ENCODE results near the gene SAMD7.

The SAMD7 gene

GRCh38 chr3:169911272-169911671 lies at the start of gene SAMD7:
SAMD7 (plus strand) TSS chr3:169911572; CDS start chr3:169919499, 7,927 bp downstream.
- no peak for DNase-seq (ENCODE audit: low read depth)

- no peak for DNase-seq (ENCODE audit: low read depth)
These were observed 49.5 kb upstream of the SAMD7 start for GRCh38 chr3:169861871-169862270.

- DNase-seq (ENCODE audit: low read depth) = peak; percentile 13
These were observed 47.9 kb upstream of the SAMD7 start for GRCh38 chr3:169863458-169863899.

DNA sequence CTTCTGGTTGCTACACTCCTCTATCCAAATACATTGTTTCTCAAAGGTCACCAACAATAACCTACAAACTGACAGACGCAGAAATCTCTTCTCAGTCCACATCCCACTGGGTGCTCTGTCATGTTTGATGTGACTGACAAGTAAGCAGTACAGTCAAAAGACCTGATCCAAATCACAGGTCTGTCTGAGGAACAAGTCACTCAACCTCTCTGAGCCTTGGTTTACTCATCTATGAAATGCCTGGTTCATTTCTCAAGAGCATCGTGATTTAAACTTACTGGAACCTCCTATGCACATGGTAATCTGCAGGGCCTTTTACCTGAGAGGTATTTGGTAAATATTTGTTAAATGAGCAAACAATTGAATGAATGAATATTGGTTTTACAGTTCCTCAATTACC lies 47.1 kb upstream of the SAMD7 start:
- no peak for DNase-seq (ENCODE audit: low read depth)

GRCh38 chr3:169865176-169865767 lies 46.1 kb upstream of the SAMD7 start:
- DNase-seq (ENCODE audit: low read depth) = peak; percentile 3

- no peak for DNase-seq (ENCODE audit: low read depth)
These were observed 43.7 kb upstream of the SAMD7 start for GRCh38 chr3:169867584-169868210.

GRCh38 chr3:169868369-169868768 lies 43.0 kb upstream of the SAMD7 start:
- DNase-seq (ENCODE audit: low read depth) = no peak

DNA sequence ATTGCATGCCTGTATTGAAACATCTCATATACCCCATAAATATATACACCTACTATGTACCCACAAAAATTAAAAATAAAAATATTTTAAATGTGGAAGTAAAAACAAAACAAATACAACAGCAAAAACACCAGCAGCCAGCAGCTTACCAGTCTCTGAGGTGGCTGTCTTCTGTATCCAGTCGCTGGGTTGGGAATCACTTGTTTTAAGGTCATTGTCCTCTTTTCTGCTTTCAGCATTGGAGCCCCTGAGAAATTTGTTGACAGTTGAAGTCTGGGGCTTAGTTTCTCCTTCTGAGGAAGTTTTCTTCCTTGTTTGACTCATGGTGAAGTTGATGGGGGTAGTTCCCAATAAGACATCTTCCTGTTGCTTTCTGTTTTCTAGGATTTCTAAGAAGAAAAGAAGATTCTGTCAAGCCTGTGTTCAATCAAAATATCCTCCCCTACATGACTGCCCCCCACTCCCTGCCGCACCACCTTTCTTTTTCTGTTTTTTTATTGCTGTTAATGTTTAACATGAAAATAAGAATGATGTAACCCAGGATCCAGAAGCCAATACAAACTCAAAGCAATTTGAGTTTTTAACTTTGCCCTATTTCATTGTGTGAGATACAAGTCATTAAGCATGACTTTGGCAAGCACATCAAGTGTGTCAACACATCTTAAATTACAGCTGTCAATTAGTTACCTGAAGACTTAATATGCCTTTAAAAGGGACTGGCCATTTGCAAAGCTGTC lies 41.7 kb upstream of the SAMD7 start, which contains the start of gene LRRC31:
TSS of gene LRRC31 (minus strand) at position 452 of the 737 bp plus-strand sequence. CDS start at position 324, 128 bp downstream.
- no peak for DNase-seq (ENCODE audit: low read depth)

DNA sequence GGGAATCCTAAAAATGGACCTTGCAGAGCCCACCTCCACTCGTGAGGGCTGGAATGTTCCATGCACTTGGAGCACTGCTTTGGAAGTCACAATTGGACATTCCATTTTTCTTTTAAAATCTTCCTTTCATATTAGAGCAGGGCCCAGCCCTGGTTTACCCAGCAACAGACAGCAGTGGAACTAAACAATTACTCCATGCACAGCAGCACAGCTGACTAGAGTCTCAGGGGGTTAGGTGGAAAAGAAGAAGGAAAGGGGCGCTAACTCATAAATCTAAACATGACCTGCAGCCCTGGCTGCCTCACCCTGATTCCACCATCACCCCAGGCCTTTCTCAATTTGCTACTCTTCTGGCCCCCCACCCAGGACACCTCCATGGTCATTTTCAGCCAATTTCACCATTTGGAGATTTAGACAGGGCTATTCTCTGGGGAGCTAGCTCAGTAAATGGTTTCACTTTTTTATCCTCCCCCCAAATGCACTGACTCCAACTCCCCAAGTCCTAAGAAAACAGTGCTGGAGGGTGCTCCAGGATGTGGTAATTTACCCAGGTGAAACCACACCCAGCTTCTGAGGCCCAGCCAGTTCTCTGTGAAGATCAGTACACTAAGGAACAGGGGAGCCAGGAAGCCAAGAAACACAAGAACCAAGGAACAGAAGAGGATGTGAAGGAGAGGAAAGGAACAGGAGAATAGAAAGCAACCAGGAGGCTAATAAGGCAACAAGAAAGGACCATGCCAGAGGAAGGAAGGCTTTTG lies 40.1 kb upstream of the SAMD7 start:
- no peak for DNase-seq (ENCODE audit: low read depth)

- DNase-seq (ENCODE audit: low read depth) = no peak
These were observed 32.3 kb upstream of the SAMD7 start for GRCh38 chr3:169879013-169879557.

DNA sequence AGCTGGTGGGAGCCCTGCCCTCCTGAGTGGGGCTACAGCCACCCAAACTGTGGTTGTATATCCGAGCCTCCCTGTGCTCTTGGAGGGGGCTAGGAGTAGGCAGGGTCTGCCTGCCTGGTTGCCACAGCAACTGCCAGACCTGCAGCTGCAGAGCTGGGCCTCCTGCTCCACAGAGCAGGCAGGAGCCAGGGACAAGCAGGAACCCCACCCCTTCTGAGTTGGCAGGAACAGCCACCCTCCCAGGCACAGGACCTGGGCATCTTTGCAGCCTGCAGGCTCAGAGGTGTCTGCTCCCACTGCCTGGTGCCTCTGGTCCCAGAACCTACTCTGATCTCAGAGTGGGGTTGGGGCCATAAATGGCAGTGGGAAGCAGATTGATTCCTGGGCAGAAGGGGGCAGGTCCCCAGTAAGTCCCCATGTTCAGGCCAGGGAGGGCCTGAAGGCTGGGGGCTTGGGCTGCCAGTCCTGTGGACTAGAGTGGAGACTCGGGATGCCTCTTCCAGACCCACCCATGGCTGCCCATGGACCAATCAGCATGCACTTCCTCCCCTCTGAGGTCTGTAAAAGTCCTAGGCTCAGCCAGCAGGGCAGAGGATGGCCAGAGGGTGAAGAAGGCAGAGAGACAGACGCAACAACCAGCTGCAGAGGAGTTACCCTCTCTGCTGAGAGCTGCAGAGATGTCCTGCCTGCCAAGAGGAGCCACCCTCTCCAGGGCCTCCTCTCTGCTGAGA lies 31.4 kb upstream of the SAMD7 start:
- DNase-seq (ENCODE audit: low read depth) = no peak

GRCh38 chr3:169880576-169881250 lies 30.7 kb upstream of the SAMD7 start:
- no peak for DNase-seq (ENCODE audit: low read depth)

- DNase-seq (ENCODE audit: low read depth) = no peak
These were observed 24.7 kb upstream of the SAMD7 start for GRCh38 chr3:169886671-169887070.

GRCh38 chr3:169891886-169892285 lies 19.5 kb upstream of the SAMD7 start:
- DNase-seq (ENCODE audit: low read depth) = no peak

DNA sequence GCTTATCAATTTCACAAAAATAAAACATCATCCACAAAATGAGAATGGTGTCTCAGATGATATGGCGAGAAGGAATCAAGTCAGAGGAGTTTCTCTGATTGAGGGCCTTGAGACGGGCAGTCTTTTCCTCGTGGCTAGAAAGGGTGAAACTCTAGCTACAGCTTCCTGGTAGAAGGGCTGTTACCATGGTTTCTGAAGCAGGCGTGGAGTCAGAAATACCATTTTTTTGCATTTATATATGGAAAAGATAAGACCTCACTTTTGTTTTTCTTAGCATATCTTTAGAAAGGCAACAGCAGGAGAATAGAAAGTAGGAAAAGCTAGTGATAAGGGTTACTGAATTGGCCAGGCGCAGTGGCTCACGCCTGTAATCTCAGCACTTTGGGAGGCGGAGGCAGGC lies 17.3 kb upstream of the SAMD7 start:
- no peak for DNase-seq (ENCODE audit: low read depth)

- DNase-seq (ENCODE audit: low read depth) = no peak
These were observed 16.3 kb upstream of the SAMD7 start for GRCh38 chr3:169895072-169895471.

GRCh38 chr3:169897284-169897683 lies 14.1 kb upstream of the SAMD7 start:
- no peak for DNase-seq (ENCODE audit: low read depth)

DNA sequence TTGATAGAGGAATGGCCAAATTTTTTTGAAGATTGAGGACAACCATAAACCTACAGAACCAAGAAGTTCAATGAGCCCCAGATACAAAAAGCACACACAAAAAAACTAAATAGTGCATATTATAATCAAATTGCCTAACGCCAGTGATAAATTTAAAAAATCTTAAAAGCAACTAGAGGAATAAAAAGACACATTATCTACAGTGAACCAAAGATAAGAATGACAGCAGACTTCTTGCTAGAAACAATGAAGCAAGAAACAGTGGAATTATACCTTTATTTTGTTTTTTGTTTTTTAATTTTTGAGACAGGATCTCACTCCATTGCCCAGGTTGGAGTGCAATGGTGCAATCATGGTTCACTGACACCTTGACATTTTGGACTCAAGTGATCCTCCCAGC lies 9.9 kb upstream of the SAMD7 start:
- no peak for DNase-seq (ENCODE audit: low read depth)

DNA sequence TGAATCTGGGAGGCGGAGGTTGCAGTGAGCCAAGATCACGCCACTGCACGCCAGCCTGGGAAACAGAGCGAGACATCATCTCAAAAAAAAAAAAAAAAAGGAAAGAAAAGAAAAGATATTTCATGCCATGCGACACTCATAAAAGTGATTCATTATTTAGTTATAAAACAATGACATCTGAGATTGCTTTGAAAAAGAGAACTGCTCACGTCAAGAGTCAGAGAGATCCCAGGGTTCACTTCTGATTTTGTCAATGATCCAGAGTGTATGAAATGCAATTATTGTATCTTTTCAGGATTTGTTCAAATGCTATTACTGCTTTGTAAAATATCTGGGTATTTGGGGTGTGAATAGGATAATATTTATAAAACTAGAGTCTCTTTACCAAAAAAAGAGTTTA lies 6.0 kb upstream of the SAMD7 start:
- no peak for DNase-seq (ENCODE audit: low read depth)

GRCh38 chr3:169907476-169907875 lies 3.9 kb upstream of the SAMD7 start:
- DNase-seq (ENCODE audit: low read depth) = no peak

DNA sequence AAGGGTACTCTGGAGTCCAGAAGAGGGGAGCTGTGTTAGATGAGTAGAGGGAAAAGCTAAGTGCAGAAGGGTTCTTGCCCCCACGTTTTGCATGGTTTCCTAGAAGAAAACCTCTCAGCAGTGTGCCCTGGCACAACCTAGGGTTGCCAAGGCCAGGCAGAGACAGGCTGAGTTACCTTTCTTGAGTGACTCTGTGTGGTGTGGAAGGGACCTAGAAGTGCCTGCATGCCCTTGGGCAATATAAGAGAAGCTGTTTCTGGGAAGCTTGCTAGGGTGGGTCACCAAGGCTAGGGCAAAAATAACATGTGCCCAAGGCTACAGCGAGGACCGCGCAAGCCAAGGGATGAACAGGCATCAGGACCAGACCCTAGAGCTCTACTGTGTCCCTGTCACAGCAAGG lies 3.4 kb upstream of the SAMD7 start:
- DNase-seq (ENCODE audit: low read depth) = no peak

Data from stimulated activated CD8-positive, alpha-beta memory T cell treated with anti-CD3 and anti-CD28 coated beads, Interleukin-12 subunit alpha, Interleukin-12 subunit beta, amount 100 ng/mL, for 4 hours (primary cell).